Measurements from ENCODE around the gene SETD7.

- TF ChIP-seq EZH2 (IDR thresholded peaks at IDR 0.05; ENCODE audit: borderline replicate concordance, insufficient read depth, low read length, poor library complexity, severe bottlenecking) (no peak), CTCF (IDR thresholded peaks at IDR 0.05; ENCODE audit: poor library complexity, severe bottlenecking) (no peak)
These were observed 19.1 kb upstream of the SETD7 start for GRCh38 chr4:139575072-139575471.
